ENCODE data around the gene DYDC2. TPM values are rescaled to one million over a fixed set of nuclear protein-coding genes. Genes with fewer than 3 reads are reported as not detected.

Gene DYDC2
- total RNA-seq, 1 donor from 2014 or later: not detected

Other genes starting within 250 kb of the DYDC2 start
- gene PLAC9, start 224.1 kb upstream of the DYDC2 start, total RNA-seq: not detected in 2 replicates
- gene ANXA11, start 151.2 kb upstream of the DYDC2 start, total RNA-seq: 216 and 239 TPM in 2 replicates
- gene MAT1A, start 67.1 kb upstream of the DYDC2 start, total RNA-seq: not detected in 2 replicates
- not detected in 2 replicates for gene DYDC1, start within 50 bp of the DYDC2 start, total RNA-seq
- 11.9 and 13.2 TPM in 2 replicates for gene PRXL2A, start 51.8 kb downstream of the DYDC2 start, total RNA-seq
- 75.4 and 81.9 TPM in 2 replicates for gene TSPAN14, start 97.5 kb downstream of the DYDC2 start, total RNA-seq
- gene SH2D4B, start 181.1 kb downstream of the DYDC2 start, total RNA-seq: 0.18 and 0.20 TPM in 2 replicates

Measured in activated T-helper 1 cell treated with anti-CD3 and anti-CD28 coated beads, Interleukin-12 subunit alpha, Interleukin-12 subunit beta, Interleukin-2, Interleukin-4 antibody, amounts not matched to agents 30 ng/mL and 10 ng/mL and 1 ng/mL, durations not matched to agents 14 hours and 24 hours and 36 hours (primary cell).